Measurements from ENCODE around the gene CFAP70. TPM values are rescaled to one million over a fixed set of nuclear protein-coding genes. Genes with fewer than 3 reads are reported as not detected.
"Not testable (repeated sequence)": the region's sequence is repeated elsewhere in the genome, so short reads cannot be mapped to it uniquely, and the experiment has no call there.

Gene CFAP70
- total RNA-seq (2012; rRNA removed): 0.66 and 0.76 TPM in 2 replicates

GRCh38 chr10:73358331-73359279 lies at the start of gene CFAP70:
CFAP70 (minus strand) TSS chr10:73358864; CDS start chr10:73354796, 4,068 bp downstream.
- peak within 1 kb of the TSS; percentile 94 for H3K4me2 ChIP-seq (ENCODE audit: low read length)
- no peaks in the 10 kb centered on the region for H3K27me3 ChIP-seq (ENCODE audit: control insufficient read depth, insufficient read depth, low read length)
- peaks cover 13% of the 10 kb centered on the region for H3K4me1 ChIP-seq (ENCODE audit: control insufficient read depth, insufficient read depth, low read length)
- peak within 1 kb of the TSS; percentile 86 for H3K9ac ChIP-seq (ENCODE audit: low read depth, low read length)
- peak within 1 kb of the TSS; percentile 84 for H3K4me3 ChIP-seq (ENCODE audit: low read length)
- no peaks in the 10 kb centered on the region for H3K36me3 ChIP-seq (ENCODE audit: insufficient read depth, low read length)
- no peaks in the 10 kb centered on the region for H3K9me3 ChIP-seq (replicated peaks; ENCODE audit: low read length)

DNA sequence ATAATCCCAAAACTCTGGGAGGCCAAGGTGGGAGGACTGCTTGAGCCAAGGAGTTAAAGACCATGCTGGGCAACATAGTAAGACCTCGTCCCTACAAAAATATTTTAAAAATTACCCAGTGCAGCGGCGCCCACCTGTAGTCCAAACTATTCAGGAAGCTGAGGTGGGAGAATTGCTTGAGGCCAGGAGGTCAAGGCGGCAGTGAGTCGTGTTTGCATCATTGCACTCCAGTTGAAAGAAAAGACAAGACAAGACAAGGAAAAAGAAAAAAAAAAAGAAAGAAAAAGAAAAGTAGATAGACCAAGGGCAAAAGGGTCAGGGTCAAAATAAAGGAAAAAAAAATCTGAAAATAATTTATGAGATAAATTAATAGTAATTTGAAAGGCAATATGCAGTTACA lies 49.4 kb upstream of the CFAP70 start:
- H3K27me3 ChIP-seq (ENCODE audit: control insufficient read depth, insufficient read depth, low read length): no peaks in the 10 kb centered on the region
- H3K4me2 ChIP-seq (ENCODE audit: low read length): no peak overlapping the region

DNA sequence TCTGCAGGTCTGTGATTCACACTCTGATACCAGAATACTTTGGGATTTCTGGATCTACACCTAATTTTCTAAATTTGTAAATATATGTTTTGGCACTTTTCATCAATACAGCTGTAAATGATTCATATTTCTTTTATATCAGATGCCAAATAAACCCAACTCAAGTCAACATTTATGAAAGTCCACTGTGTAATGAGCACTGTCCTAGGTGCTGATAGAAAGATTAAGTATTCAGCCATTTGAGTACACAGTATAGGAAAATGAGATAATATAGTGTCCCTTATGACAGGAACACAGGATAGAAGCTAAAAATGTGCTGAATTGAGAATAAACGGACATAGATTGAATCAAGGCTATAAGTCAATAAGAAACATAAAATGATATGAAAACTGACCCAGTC lies 48.8 kb upstream of the CFAP70 start:
- Histone ChIP-seq H3K4me2 (ENCODE audit: low read length) (no peak overlapping the region), H3K9me3 (replicated peaks; ENCODE audit: low read length) (no peaks in the 10 kb centered on the region), H3K36me3 (ENCODE audit: insufficient read depth, low read length) (peaks cover 12% of the 10 kb centered on the region), H3K4me3 (ENCODE audit: low read length) (no peak overlapping the region), H3K9ac (ENCODE audit: low read depth, low read length) (no peak overlapping the region), H3K4me1 (ENCODE audit: control insufficient read depth, insufficient read depth, low read length) (peaks cover 18% of the 10 kb centered on the region), H3K27me3 (ENCODE audit: control insufficient read depth, insufficient read depth, low read length) (no peaks in the 10 kb centered on the region)

More for the DNA sequence above, 49.4 kb upstream of the CFAP70 start:
- no peak overlapping the region for H3K4me3 ChIP-seq (ENCODE audit: low read length)
- peaks cover 12% of the 10 kb centered on the region for H3K36me3 ChIP-seq (ENCODE audit: insufficient read depth, low read length)
- H3K4me1 ChIP-seq (ENCODE audit: control insufficient read depth, insufficient read depth, low read length): peaks cover 18% of the 10 kb centered on the region
- H3K9ac ChIP-seq (ENCODE audit: low read depth, low read length): no peak overlapping the region
- no peaks in the 10 kb centered on the region for H3K9me3 ChIP-seq (replicated peaks; ENCODE audit: low read length)

DNA sequence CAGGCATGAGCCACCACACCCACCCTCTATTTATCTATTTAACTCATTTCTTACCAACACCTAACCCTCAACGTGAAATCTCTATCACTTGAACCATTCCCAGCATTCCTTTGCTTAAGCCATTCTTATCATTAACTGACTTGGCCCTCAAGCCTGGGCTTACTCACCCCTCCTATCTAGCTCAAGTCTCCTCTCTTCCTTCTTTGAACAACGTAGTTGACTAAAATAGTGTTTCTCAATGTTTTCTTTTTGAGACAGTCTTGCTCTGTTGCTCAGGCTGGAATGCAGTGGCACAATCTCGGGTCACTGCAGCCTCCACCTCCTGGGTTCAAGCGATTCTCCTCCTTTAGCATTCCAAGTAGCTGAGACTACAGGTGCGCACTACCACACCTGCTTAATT lies 48.2 kb upstream of the CFAP70 start:
- Histone ChIP-seq H3K9me3 (replicated peaks; ENCODE audit: low read length) (no peaks in the 10 kb centered on the region), H3K4me3 (ENCODE audit: low read length) (no peak overlapping the region), H3K36me3 (ENCODE audit: insufficient read depth, low read length) (peaks cover 12% of the 10 kb centered on the region), H3K4me1 (ENCODE audit: control insufficient read depth, insufficient read depth, low read length) (peaks cover 13% of the 10 kb centered on the region), H3K4me2 (ENCODE audit: low read length) (no peak overlapping the region), H3K27me3 (ENCODE audit: control insufficient read depth, insufficient read depth, low read length) (no peaks in the 10 kb centered on the region), H3K9ac (ENCODE audit: low read depth, low read length) (no peak overlapping the region)

DNA sequence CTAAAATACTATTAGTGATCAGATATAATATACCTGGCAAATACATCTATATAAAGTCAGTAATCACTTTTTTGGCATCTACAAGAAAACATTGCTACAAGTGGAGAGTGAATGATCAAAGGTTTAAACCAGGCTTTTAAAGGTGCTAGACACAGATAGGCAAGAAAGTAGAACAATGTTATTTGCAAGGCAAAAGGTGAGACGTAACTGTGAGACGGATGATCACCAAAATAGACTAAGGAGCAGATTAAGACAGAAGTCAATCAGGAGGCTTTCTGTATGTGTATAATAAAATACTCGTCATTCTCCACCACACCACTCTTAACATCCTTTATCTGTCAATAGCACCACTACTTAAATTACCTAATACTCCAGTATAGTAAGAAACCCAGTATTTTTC lies 46.9 kb upstream of the CFAP70 start:
- no peak overlapping the region for H3K4me2 ChIP-seq (ENCODE audit: low read length)
- no peak overlapping the region for H3K9ac ChIP-seq (ENCODE audit: low read depth, low read length)
- H3K4me1 ChIP-seq (ENCODE audit: control insufficient read depth, insufficient read depth, low read length): peaks cover 12% of the 10 kb centered on the region
- no peaks in the 10 kb centered on the region for H3K27me3 ChIP-seq (ENCODE audit: control insufficient read depth, insufficient read depth, low read length)
- H3K36me3 ChIP-seq (ENCODE audit: insufficient read depth, low read length): peaks cover 13% of the 10 kb centered on the region
- no peaks in the 10 kb centered on the region for H3K9me3 ChIP-seq (replicated peaks; ENCODE audit: low read length)
- H3K4me3 ChIP-seq (ENCODE audit: low read length): no peak overlapping the region

GRCh38 chr10:73404690-73405089 lies 46.0 kb upstream of the CFAP70 start:
- H3K9ac ChIP-seq (ENCODE audit: low read depth, low read length): no peak overlapping the region
- peaks cover 12% of the 10 kb centered on the region for H3K4me1 ChIP-seq (ENCODE audit: control insufficient read depth, insufficient read depth, low read length)
- H3K9me3 ChIP-seq (replicated peaks; ENCODE audit: low read length): no peaks in the 10 kb centered on the region
- H3K4me3 ChIP-seq (ENCODE audit: low read length): no peak overlapping the region
- H3K4me2 ChIP-seq (ENCODE audit: low read length): no peak overlapping the region
- no peaks in the 10 kb centered on the region for H3K27me3 ChIP-seq (ENCODE audit: control insufficient read depth, insufficient read depth, low read length)
- H3K36me3 ChIP-seq (ENCODE audit: insufficient read depth, low read length): peaks cover 17% of the 10 kb centered on the region

DNA sequence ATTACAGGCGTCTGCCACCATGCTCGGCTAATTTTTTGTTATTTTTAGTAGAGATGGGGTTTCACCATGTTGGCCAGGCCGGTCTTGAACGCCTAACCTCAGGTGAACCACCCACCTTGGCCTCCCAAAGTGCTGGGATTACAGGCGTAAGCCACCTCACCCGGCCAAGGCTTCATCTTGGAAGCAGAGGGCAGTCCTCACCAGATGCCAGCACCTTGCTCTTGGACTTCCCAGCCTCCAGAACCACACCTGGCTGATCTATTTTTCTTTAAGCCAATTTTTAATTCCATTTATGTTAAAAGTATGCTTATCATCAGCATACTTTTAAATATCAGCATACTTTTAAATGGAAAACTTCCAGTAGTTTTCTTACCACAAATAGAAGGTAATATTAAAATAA lies 43.0 kb upstream of the CFAP70 start:
- Histone ChIP-seq H3K36me3 (ENCODE audit: insufficient read depth, low read length) (peaks cover 21% of the 10 kb centered on the region), H3K4me1 (ENCODE audit: control insufficient read depth, insufficient read depth, low read length) (no peaks in the 10 kb centered on the region)

GRCh38 chr10:73399063-73399462 lies 40.4 kb upstream of the CFAP70 start:
- no peaks in the 10 kb centered on the region for H3K4me1 ChIP-seq (ENCODE audit: control insufficient read depth, insufficient read depth, low read length)

More for the DNA sequence above, 43.0 kb upstream of the CFAP70 start:
- Histone ChIP-seq H3K4me3 (ENCODE audit: low read length) (no peak overlapping the region), H3K9me3 (replicated peaks; ENCODE audit: low read length) (no peaks in the 10 kb centered on the region), H3K27me3 (ENCODE audit: control insufficient read depth, insufficient read depth, low read length) (no peaks in the 10 kb centered on the region), H3K9ac (ENCODE audit: low read depth, low read length) (no peak overlapping the region), H3K4me2 (ENCODE audit: low read length) (no peak overlapping the region)

GRCh38 chr10:73398024-73398423 lies 39.4 kb upstream of the CFAP70 start:
- H3K4me3 ChIP-seq (ENCODE audit: low read length): no peak overlapping the region
- no peak overlapping the region for H3K4me2 ChIP-seq (ENCODE audit: low read length)
- H3K27me3 ChIP-seq (ENCODE audit: control insufficient read depth, insufficient read depth, low read length): no peaks in the 10 kb centered on the region
- no peaks in the 10 kb centered on the region for H3K4me1 ChIP-seq (ENCODE audit: control insufficient read depth, insufficient read depth, low read length)
- peaks cover 39% of the 10 kb centered on the region for H3K36me3 ChIP-seq (ENCODE audit: insufficient read depth, low read length)
- no peaks in the 10 kb centered on the region for H3K9me3 ChIP-seq (replicated peaks; ENCODE audit: low read length)
- H3K9ac ChIP-seq (ENCODE audit: low read depth, low read length): no peak overlapping the region

More at GRCh38 chr10:73399063-73399462, 40.4 kb upstream of the CFAP70 start:
- Histone ChIP-seq H3K4me2 (ENCODE audit: low read length) (no peak overlapping the region), H3K36me3 (ENCODE audit: insufficient read depth, low read length) (peaks cover 39% of the 10 kb centered on the region), H3K9ac (ENCODE audit: low read depth, low read length) (no peak overlapping the region), H3K4me3 (ENCODE audit: low read length) (no peak overlapping the region), H3K27me3 (ENCODE audit: control insufficient read depth, insufficient read depth, low read length) (no peaks in the 10 kb centered on the region), H3K9me3 (replicated peaks; ENCODE audit: low read length) (no peaks in the 10 kb centered on the region)

DNA sequence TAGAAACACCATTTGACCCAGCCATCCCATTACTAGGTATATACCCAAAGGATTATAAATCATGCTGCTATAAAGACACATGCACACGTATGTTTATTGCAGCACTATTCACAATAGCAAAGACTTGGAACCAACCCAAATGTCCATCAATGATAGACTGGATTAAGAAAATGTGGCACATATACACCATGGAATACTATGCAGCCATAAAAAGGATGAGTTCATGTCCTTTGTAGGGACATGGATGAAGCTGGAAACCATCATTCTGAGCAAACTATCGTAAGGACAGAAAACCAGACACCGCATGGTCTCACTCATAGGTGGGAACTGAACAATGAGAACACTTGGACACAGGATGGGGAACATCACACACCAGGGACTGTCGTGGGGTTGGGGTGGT lies 35.7 kb upstream of the CFAP70 start:
- not testable (repeated sequence) for H3K27me3 ChIP-seq (ENCODE audit: control insufficient read depth, insufficient read depth, low read length); H3K4me2 ChIP-seq (ENCODE audit: low read length); H3K9ac ChIP-seq (ENCODE audit: low read depth, low read length); H3K9me3 ChIP-seq (replicated peaks; ENCODE audit: low read length); H3K4me1 ChIP-seq (ENCODE audit: control insufficient read depth, insufficient read depth, low read length); H3K4me3 ChIP-seq (ENCODE audit: low read length)
- peaks cover 52% of the 10 kb centered on the region for H3K36me3 ChIP-seq (ENCODE audit: insufficient read depth, low read length)

- no peaks in the 10 kb centered on the region for H3K9me3 ChIP-seq (replicated peaks; ENCODE audit: low read length)
- H3K4me2 ChIP-seq (ENCODE audit: low read length): no peak overlapping the region
- no peaks in the 10 kb centered on the region for H3K27me3 ChIP-seq (ENCODE audit: control insufficient read depth, insufficient read depth, low read length)
- H3K4me1 ChIP-seq (ENCODE audit: control insufficient read depth, insufficient read depth, low read length): no peaks in the 10 kb centered on the region
- H3K36me3 ChIP-seq (ENCODE audit: insufficient read depth, low read length): peaks cover 63% of the 10 kb centered on the region
- no peak overlapping the region for H3K4me3 ChIP-seq (ENCODE audit: low read length)
- no peak overlapping the region for H3K9ac ChIP-seq (ENCODE audit: low read depth, low read length)
Measured at GRCh38 chr10:73388228-73388627, 29.6 kb upstream of the CFAP70 start.

DNA sequence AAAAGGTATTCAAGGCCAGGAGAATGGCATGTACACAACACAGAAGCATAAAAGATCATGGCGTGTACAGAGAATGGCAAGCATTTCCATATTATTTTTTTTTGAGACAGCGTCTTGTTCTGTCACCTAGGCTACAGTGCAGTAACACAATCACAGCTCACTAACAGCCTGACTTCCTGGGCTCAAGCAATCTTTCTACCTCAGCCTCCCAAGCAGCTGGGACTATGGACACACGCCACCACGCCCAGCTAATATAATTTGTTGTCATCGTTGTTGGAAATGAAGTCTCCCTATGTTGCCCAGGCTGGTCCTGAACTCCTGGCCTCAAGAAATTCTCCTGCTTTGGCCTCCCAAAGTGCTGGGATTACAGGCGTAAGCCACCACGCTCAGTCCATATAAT lies 27.9 kb upstream of the CFAP70 start:
- Histone ChIP-seq H3K4me3 (ENCODE audit: low read length) (no peak overlapping the region), H3K36me3 (ENCODE audit: insufficient read depth, low read length) (peaks cover 76% of the 10 kb centered on the region), H3K4me1 (ENCODE audit: control insufficient read depth, insufficient read depth, low read length) (no peaks in the 10 kb centered on the region), H3K9me3 (replicated peaks; ENCODE audit: low read length) (no peaks in the 10 kb centered on the region), H3K27me3 (ENCODE audit: control insufficient read depth, insufficient read depth, low read length) (no peaks in the 10 kb centered on the region), H3K9ac (ENCODE audit: low read depth, low read length) (no peak overlapping the region), H3K4me2 (ENCODE audit: low read length) (no peak overlapping the region)
